HCT116 (cell line): ENCODE results near the gene TMEM115. TPM values are rescaled to one million over a fixed set of nuclear protein-coding genes. Genes with fewer than 3 reads are reported as not detected.

Experiments
- ATAC-seq: fragments of 200-7000 bp; cut with Tn5 transposase; 2 replicates; pipeline ENCODE4 v1.9.1; 2020; ENCODE audit warnings: mild to moderate bottlenecking, moderate library complexity
- BruUV-seq: library from RNA; stranded (reverse); fragments of 400-500 nt; replicated peaks from 2 replicates; lab custom pipeline; 2021; lab: Mats Ljungman, UMichigan
- CTCF ChIA-PET: fragments of 300-600 bp; sonication (Branson Sonifier 250); formaldehyde crosslinking; loops from one replicate; lab custom pipeline; 2021; ENCODE audit warnings: antibody characterized with exemption; lab: Charles Lee
- POLR2A ChIA-PET: fragments of 300-600, 350-600 bp; sonication (Branson Sonifier 250); formaldehyde crosslinking; loops from one replicate; lab custom pipeline; 2021; ENCODE audit warnings: antibody characterized with exemption; lab: Charles Lee
- RAD21 ChIA-PET, 2 experiments: fragments of 300-600 bp; sonication (Branson Sonifier 250); formaldehyde crosslinking; loops; one replicate each; lab custom pipeline; 2023; ENCODE audit warnings: low total read pairs in 2 of 2; ENCODE audit not compliant: uncharacterized antibody in 2 of 2, unreplicated experiment in 2 of 2, low non-redundant PET in 1 of 2; lab: Charles Lee
- DNase-seq: peaks from one replicate; pipeline ENCODE4 v3.0.0-alpha.2; 2010; ENCODE audit warnings: low read depth, low spot score
- H2AFZ ChIP-seq: fragments of 200-600 bp; shearing (Covaris generic), sonication (generic); 2 replicates; pipeline ENCODE4 v1.6.1; 2017; ENCODE audit warnings: low read depth, mixed run types, mixed read lengths, antibody characterized with exemption, low read length; ENCODE audit not compliant: poor library complexity, severe bottlenecking
- H3K27ac ChIP-seq: 2 replicates; pipeline ENCODE4 v1.5.1; 2012; ENCODE audit warnings: low read depth, low read length
- H3K27me3 ChIP-seq: fragments of 200-600 bp; sonication (generic); 2 replicates; pipeline ENCODE4 v1.6.1; 2016; ENCODE audit warnings: mixed run types, low read length, mixed read lengths; ENCODE audit not compliant: insufficient read depth
- H3K36me3 ChIP-seq, 2 experiments: fragments of 200-500 bp in 1 of 2; fragments of 200-600 bp in 1 of 2; sonication (Bioruptor generic) in 1 of 2; sonication (generic) in 1 of 2; 2 replicates each; pipeline versions ENCODE4 v1.5.1 to v1.6.1; 2014 to 2016; ENCODE audit warnings: low read length in 2 of 2, inconsistent platforms in 1 of 2, mixed read lengths in 1 of 2, mixed run types in 1 of 2; ENCODE audit not compliant: insufficient read depth in 2 of 2, control insufficient read depth in 1 of 2
- H3K4me1 ChIP-seq, 2 experiments: fragments of 200-600 bp in 1 of 2; sonication (generic) in 1 of 2; 2 replicates each; pipeline versions ENCODE4 v1.5.1 to v1.6.1; 2012 to 2017; ENCODE audit warnings: low read length in 2 of 2, inconsistent platforms in 1 of 2, mild to moderate bottlenecking in 1 of 2, mixed read lengths in 1 of 2, mixed run types in 1 of 2, moderate library complexity in 1 of 2; ENCODE audit not compliant: insufficient read depth in 2 of 2, control insufficient read depth in 1 of 2
- H3K4me2 ChIP-seq: fragments of 200-600 bp; sonication (generic); 2 replicates; pipeline ENCODE4 v1.6.1; 2017; ENCODE audit warnings: mixed run types, low read length, mixed read lengths
- H3K4me3 ChIP-seq, 2 experiments: fragments of 200-600 bp in 1 of 2; sonication (generic) in 1 of 2; replicated peaks in 1 of 2; 2 replicates each; pipeline ENCODE4 v1.5.1; 2011 to 2016; ENCODE audit warnings: low read length in 2 of 2, control low read depth in 1 of 2, low read depth in 1 of 2, mild to moderate bottlenecking in 1 of 2, mixed read lengths in 1 of 2, mixed run types in 1 of 2
- H3K79me2 ChIP-seq: fragments of 200-600 bp; sonication (generic); 2 replicates; pipeline ENCODE4 v1.6.1; 2017; ENCODE audit warnings: mild to moderate bottlenecking, mixed run types, low read length, moderate library complexity, mixed read lengths; ENCODE audit not compliant: insufficient read depth
- H3K9ac ChIP-seq: fragments of 200-600 bp; sonication (generic); 2 replicates; pipeline ENCODE4 v1.6.1; 2016; ENCODE audit warnings: low read length, mixed read lengths
- H3K9me2 ChIP-seq: fragments of 200-600 bp; sonication (generic), shearing (Covaris generic); 2 replicates; pipeline ENCODE4 v1.6.1; 2017; ENCODE audit warnings: mixed run types, mild to moderate bottlenecking, moderate library complexity; ENCODE audit not compliant: insufficient read depth
- H3K9me3 ChIP-seq, 2 experiments: fragments of 200-500 bp in 1 of 2; fragments of 200-600 bp in 1 of 2; sonication (Bioruptor generic) in 1 of 2; sonication (generic) in 1 of 2; 2 replicates each; pipeline ENCODE4 v1.6.1; 2014 to 2017; ENCODE audit warnings: low read length in 2 of 2, mixed read lengths in 2 of 2, inconsistent platforms in 1 of 2, low read depth in 1 of 2, mild to moderate bottlenecking in 1 of 2, mixed run types in 1 of 2, moderate library complexity in 1 of 2; ENCODE audit not compliant: control insufficient read depth in 1 of 2, insufficient read depth in 1 of 2
- H4K20me1 ChIP-seq: fragments of 200-600 bp; sonication (generic), shearing (Covaris generic); 2 replicates; pipeline ENCODE4 v1.6.1; 2017; ENCODE audit warnings: mixed run types, mild to moderate bottlenecking, moderate library complexity; ENCODE audit not compliant: insufficient read depth
- ATF3 ChIP-seq: IDR thresholded peaks from 2 replicates; pipeline ENCODE4 v1.6.1; 2012
- CBX3 ChIP-seq: IDR thresholded peaks from 2 replicates; pipeline ENCODE4 v1.6.1; 2012; ENCODE audit warnings: low read depth
- CTCF ChIP-seq, 3 experiments: fragments of 200-600 bp in 1 of 3; sonication (generic) in 1 of 3; IDR thresholded peaks in 2 of 3; conservative IDR thresholded peaks in 1 of 3; 2 replicates each; pipeline ENCODE4 v1.5.1; 2012 to 2017; ENCODE audit warnings: low read depth in 2 of 3, low read length in 2 of 3, antibody characterized with exemption in 1 of 3, borderline replicate concordance in 1 of 3, control low read depth in 1 of 3, mild to moderate bottlenecking in 1 of 3, mixed read lengths in 1 of 3, mixed run types in 1 of 3, moderate library complexity in 1 of 3; ENCODE audit not compliant: insufficient read depth in 1 of 3
- EZH2 ChIP-seq: fragments of 200-600 bp; sonication (generic); IDR thresholded peaks from 2 replicates; pipeline ENCODE4 v1.6.1; 2017; ENCODE audit warnings: antibody characterized with exemption, mixed run types
- EZH2phosphoT487 ChIP-seq: fragments of 200-600 bp; IDR thresholded peaks from 2 replicates; pipeline ENCODE4 v1.6.1; 2018; ENCODE audit warnings: antibody characterized with exemption, borderline replicate concordance
- FOSL1 ChIP-seq: IDR thresholded peaks from 2 replicates; pipeline ENCODE4 v1.6.1; 2012; ENCODE audit warnings: low read depth
- JUND ChIP-seq: IDR thresholded peaks from 2 replicates; pipeline ENCODE4 v1.6.1; 2012
- MAX ChIP-seq: IDR thresholded peaks from 2 replicates; pipeline ENCODE4 v1.6.1; 2012
- POLR2A ChIP-seq: IDR thresholded peaks from 2 replicates; pipeline ENCODE4 v1.7.0; 2011; ENCODE audit warnings: borderline replicate concordance; ENCODE audit not compliant: insufficient read depth, insufficient read length; ENCODE audit errors: extremely low read depth
- POLR2AphosphoS5 ChIP-seq: IDR thresholded peaks from 2 replicates; pipeline ENCODE4 v1.6.1; 2011; ENCODE audit warnings: mild to moderate bottlenecking, low read depth, low read length, moderate library complexity
- RAD21 ChIP-seq: IDR thresholded peaks from 2 replicates; pipeline ENCODE4 v1.6.1; 2012; ENCODE audit warnings: low read depth, mild to moderate bottlenecking
- SP1 ChIP-seq: IDR thresholded peaks from 2 replicates; pipeline ENCODE4 v1.6.1; 2012; ENCODE audit warnings: low read depth
- SRF ChIP-seq: IDR thresholded peaks from 2 replicates; pipeline ENCODE4 v1.6.1; 2012; ENCODE audit warnings: low read depth
- TCF7L2 ChIP-seq: IDR thresholded peaks from 2 replicates; pipeline ENCODE4 v1.7.0; 2011; ENCODE audit warnings: borderline replicate concordance, inconsistent platforms; ENCODE audit not compliant: insufficient read depth, insufficient read length; ENCODE audit errors: extremely low read depth
- YY1 ChIP-seq: IDR thresholded peaks from 2 replicates; pipeline ENCODE4 v1.6.1; 2011; ENCODE audit warnings: low read length, low read depth, moderate library complexity, mild to moderate bottlenecking; ENCODE audit not compliant: insufficient replicate concordance; ENCODE audit errors: extremely low read depth
- ZNF274 ChIP-seq: fragments of 200-500 bp; sonication (Bioruptor generic); IDR thresholded peaks from 2 replicates; pipeline ENCODE4 v1.6.1; 2014; ENCODE audit warnings: mild to moderate bottlenecking, low read depth, low read length, inconsistent platforms
- intact Hi-C: fragments of 100-400 bp; cut with micrococcal nuclease; formaldehyde crosslinking; loops from 2 replicates; pipeline ENCODE4 v1.10.0; 2022
- total RNA-seq: library from RNA; stranded (reverse); gene quantifications from one replicate; pipeline ENCODE4 v1.2.1, GENCODE V29; 2021; ENCODE audit not compliant: unreplicated experiment
- TF ChIP-seq, protein P1 (sequence below): IDR thresholded peaks from 2 replicates; pipeline ENCODE4 v1.6.1; 2011; ENCODE audit warnings: mild to moderate bottlenecking, low read length, moderate library complexity; ENCODE audit not compliant: insufficient replicate concordance; ENCODE audit errors: extremely low read depth

TMEM115 gene
- total RNA-seq, 1 experiment from 2014 or later: 24.6 TPM

GRCh38 chr3:50322115-50322385 is 37.3 kb downstream of the TMEM115 start:
- H3K4me3 ChIP-seq: peak overlapping the region; percentile 64 to 92
- H3K27ac ChIP-seq: peak overlapping the region; percentile 93
- CTCF ChIA-PET: interaction anchor here (1.0 to 1.4 kb wide), 5 partner anchors 16 to 62 kb away, joined by 3 to 11 read pairs (median 8); partner anchors contain the start of genes HYAL1, HYAL3, IFRD2 and NAA80
- TF ChIP-seq ATF3: no peak
- TF ChIP-seq SRF: no peak
- no peak for TF ChIP-seq RAD21
- no peak for TF ChIP-seq MAX
- no peak for TF ChIP-seq ZNF274
- TF ChIP-seq JUND: no peak
- TF ChIP-seq EZH2: no peak
- TF ChIP-seq CBX3: no peak
- no peak for TF ChIP-seq FOSL1
- TF ChIP-seq TCF7L2: no peak
- TF ChIP-seq EZH2phosphoT487: no peak
- TF ChIP-seq, protein P1, sequence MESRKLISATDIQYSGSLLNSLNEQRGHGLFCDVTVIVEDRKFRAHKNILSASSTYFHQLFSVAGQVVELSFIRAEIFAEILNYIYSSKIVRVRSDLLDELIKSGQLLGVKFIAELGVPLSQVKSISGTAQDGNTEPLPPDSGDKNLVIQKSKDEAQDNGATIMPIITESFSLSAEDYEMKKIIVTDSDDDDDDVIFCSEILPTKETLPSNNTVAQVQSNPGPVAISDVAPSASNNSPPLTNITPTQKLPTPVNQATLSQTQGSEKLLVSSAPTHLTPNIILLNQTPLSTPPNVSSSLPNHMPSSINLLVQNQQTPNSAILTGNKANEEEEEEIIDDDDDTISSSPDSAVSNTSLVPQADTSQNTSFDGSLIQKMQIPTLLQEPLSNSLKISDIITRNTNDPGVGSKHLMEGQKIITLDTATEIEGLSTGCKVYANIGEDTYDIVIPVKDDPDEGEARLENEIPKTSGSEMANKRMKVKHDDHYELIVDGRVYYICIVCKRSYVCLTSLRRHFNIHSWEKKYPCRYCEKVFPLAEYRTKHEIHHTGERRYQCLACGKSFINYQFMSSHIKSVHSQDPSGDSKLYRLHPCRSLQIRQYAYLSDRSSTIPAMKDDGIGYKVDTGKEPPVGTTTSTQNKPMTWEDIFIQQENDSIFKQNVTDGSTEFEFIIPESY: no peak
- TF ChIP-seq POLR2A: no peak
- TF ChIP-seq POLR2AphosphoS5: no peak
- no peak for TF ChIP-seq YY1
- TF ChIP-seq SP1: no peak
- TF ChIP-seq CTCF (IDR thresholded peaks at IDR 0.05 in 2 of 3, conservative IDR thresholded peaks at IDR 0.05 in 1 of 3; ENCODE audit: borderline replicate concordance in 1 of 3, insufficient read depth in 1 of 3, low read depth in 2 of 3, low read length in 2 of 3): no peak
- TF ChIP-seq, all 23 proteins: peak for 0
- POLR2A ChIA-PET: interaction anchor here (1.1 kb wide), 1 partner anchor 22 kb away, joined by 3 read pairs; the partner anchor contains the start of genes HYAL3 and NAA80
- RAD21 ChIA-PET: no interaction called here
- no peaks in the 10 kb centered on the region for H3K27me3 ChIP-seq
- DNase-seq (no peak), ATAC-seq (no peak)
- H3K9ac ChIP-seq: peak overlapping the region; percentile 88
- no peaks in the 10 kb centered on the region for H4K20me1 ChIP-seq
- peaks cover 53% of the 10 kb centered on the region for H3K79me2 ChIP-seq
- peaks cover 51 to 76% of the 10 kb centered on the region in 2 experiments for H3K4me1 ChIP-seq
- H2AFZ ChIP-seq: no peak overlapping the region
- intact Hi-C loops: no loop called here
- peaks cover 9 to 29% of the 10 kb centered on the region in 2 experiments; a peak in 2 of 4 replicates for H3K36me3 ChIP-seq
- H3K9me2 ChIP-seq: no peaks in the 10 kb centered on the region
- no peaks in the 10 kb centered on the region for H3K9me3 ChIP-seq
- BruUV-seq: no TSS peak
- peak overlapping the region; percentile 92 for H3K4me2 ChIP-seq
